HUES48 (cell line): ENCODE measurements around the gene FAM43A.

Source experiments
- H3K27ac ChIP-seq: one replicate; pipeline ENCODE4 v1.7.0; 2013; ENCODE audit warnings: low read depth, low read length, inconsistent platforms
- H3K27me3 ChIP-seq: 2 replicates; pipeline ENCODE4 v1.6.1; 2013; ENCODE audit warnings: mild to moderate bottlenecking, low read length; ENCODE audit not compliant: control insufficient read depth, insufficient read depth
- H3K36me3 ChIP-seq: 2 replicates; pipeline ENCODE4 v1.6.1; 2013; ENCODE audit warnings: low read length; ENCODE audit not compliant: control insufficient read depth, insufficient read depth
- H3K4me1 ChIP-seq: 2 replicates; pipeline ENCODE4 v1.6.1; 2013; ENCODE audit warnings: mild to moderate bottlenecking, low read length; ENCODE audit not compliant: control insufficient read depth, insufficient read depth
- H3K4me3 ChIP-seq: 2 replicates; pipeline ENCODE4 v1.5.1; 2013; ENCODE audit warnings: mild to moderate bottlenecking, low read depth, low read length
- H3K9ac ChIP-seq: 2 replicates; pipeline ENCODE4 v1.6.1; 2013; ENCODE audit warnings: mild to moderate bottlenecking, low read depth, low read length, moderate library complexity
- H3K9me3 ChIP-seq: 2 replicates; pipeline ENCODE4 v1.6.1; 2013; ENCODE audit warnings: low read length; ENCODE audit not compliant: control insufficient read depth, insufficient read depth

FAM43A gene

DNA sequence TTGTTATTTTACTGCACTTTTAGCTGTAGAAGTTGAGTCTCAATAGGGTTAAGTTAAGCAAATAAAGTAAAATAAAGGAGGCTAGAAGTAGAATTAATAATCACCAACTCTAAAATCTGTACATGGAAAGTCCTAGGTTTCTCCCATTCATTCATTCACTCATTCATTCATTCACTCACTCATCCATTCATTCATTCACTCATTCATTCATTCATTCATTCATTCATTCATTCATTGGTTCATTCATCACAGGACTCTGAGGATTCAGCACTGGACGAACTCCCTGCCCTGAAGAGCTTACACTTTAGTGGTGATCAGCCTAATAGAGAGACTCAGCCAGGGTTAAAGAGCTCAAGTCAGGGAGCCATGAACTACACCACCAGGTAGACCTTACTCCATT lies 9.2 kb upstream of the FAM43A start:
- Histone ChIP-seq H3K4me3 (no peak overlapping the region), H3K27ac (no peak overlapping the region), H3K4me1 (no peaks in the 10 kb centered on the region)

DNA sequence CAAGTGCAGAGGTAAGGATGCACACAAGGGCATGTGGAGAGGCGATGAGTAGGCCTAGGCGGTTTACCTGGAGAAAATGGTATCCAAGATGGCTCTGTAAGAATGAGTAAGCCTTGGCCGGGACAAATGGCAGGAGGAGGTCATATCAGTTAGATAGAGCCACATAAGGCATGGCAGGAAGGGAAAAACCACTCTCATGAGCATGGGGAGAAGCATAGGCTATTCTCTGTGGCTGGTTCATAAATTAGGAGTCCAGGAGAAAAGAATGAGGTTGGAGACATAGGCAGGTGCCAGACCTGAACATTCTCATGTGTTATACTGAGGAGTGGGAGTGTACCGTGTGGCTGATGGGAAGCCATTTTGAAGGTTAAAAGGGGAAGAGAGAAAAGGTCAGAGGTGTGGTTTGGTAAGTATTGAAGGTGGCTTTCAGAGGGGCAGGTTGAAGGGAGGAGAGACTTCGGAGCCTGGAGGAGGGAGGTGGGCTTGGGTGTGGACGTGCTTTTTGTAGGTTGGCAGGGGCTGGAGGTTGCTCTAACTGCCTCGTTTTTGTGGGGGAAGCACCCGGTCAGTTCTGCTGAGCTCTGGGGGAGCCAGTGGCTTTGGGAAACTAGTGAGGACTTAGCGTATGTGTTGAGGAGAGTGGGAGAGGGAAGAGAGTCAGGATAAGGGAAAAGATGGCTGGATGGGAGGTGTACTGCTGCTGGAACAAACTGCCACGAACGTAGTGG lies 4.6 kb upstream of the FAM43A start:
- Histone ChIP-seq H3K4me1 (0 out of 2 replicates have a peak, but pooled peaks cover 3% of the 10 kb centered on the region), H3K27ac (no peak overlapping the region), H3K4me3 (no peak overlapping the region), H3K27me3 (peaks cover 16% of the 10 kb centered on the region), H3K9me3 (no peaks in the 10 kb centered on the region), H3K36me3 (no peaks in the 10 kb centered on the region), H3K9ac (no peak overlapping the region)

More for the DNA sequence above, 9.2 kb upstream of the FAM43A start:
- no peaks in the 10 kb centered on the region for H3K9me3 ChIP-seq
- no peak overlapping the region for H3K9ac ChIP-seq
- no peaks in the 10 kb centered on the region; the same call in 1 of the 2 replicates for H3K27me3 ChIP-seq
- H3K36me3 ChIP-seq: no peaks in the 10 kb centered on the region

DNA sequence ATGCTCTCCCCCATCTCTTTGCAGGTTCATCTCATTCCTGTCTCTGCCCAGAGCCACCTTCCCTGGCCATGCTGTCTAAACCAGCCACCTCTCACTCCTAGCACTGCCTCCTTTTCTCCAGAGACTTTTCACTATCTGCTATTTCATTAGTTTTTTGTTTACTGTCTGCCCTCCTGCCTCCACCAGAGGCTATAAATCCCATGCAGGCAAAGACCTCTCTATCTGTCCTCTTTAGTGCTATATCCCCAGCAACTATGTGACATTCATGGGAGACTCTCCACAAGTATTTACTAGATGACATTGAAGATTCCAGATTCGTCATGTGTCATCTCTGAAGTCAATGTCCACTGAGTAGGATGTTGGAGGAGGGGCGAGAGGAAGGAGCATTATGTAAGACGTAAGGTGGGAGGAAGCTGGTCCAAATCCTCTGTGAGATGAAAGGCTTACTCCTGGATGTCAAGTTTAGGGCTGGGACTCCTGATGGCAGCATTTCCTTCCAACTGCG lies 3.4 kb upstream of the FAM43A start:
- no peak overlapping the region for H3K4me3 ChIP-seq
- H3K9me3 ChIP-seq: no peaks in the 10 kb centered on the region
- H3K27ac ChIP-seq: no peak overlapping the region
- H3K4me1 ChIP-seq: 0 out of 2 replicates have a peak, but pooled peaks cover 7% of the 10 kb centered on the region
- no peaks in the 10 kb centered on the region for H3K36me3 ChIP-seq
- H3K27me3 ChIP-seq: peaks cover 28% of the 10 kb centered on the region
- H3K9ac ChIP-seq: no peak overlapping the region

DNA sequence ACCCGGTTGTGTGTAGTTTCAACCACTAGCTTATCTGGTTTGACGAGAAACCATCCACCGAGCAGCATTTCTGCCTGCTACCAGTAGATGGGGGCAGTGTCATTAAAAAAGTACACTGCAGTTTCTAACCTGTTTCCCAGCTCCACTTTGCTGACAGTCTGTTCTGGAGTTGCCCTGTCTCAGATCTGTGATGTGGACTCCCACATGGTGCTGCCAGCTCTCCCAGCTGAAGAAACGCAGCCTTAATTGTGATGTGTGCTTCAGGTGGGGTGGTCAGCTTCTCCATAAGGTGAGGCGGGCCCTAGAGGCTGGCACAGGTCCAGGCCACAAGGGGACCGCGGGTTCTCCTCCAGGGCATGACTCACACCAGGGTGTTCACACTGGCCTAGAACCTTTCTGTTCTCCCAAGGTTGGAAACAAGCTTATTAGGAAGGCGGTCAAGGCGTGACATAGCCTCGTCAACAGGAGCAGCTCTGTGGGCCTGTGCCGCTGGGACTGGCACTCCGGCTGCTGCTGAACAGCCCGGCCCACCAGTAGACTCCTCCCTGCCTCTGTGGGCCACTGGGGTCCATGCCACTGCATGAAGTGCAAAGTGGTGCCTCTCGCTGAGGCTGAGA lies 2.9 kb upstream of the FAM43A start:
- Histone ChIP-seq H3K4me1 (0 out of 2 replicates have a peak, but pooled peaks cover 7% of the 10 kb centered on the region), H3K27me3 (peaks cover 32% of the 10 kb centered on the region), H3K4me3 (no peak overlapping the region), H3K9ac (no peak overlapping the region), H3K27ac (no peak overlapping the region), H3K9me3 (no peaks in the 10 kb centered on the region), H3K36me3 (no peaks in the 10 kb centered on the region)

DNA sequence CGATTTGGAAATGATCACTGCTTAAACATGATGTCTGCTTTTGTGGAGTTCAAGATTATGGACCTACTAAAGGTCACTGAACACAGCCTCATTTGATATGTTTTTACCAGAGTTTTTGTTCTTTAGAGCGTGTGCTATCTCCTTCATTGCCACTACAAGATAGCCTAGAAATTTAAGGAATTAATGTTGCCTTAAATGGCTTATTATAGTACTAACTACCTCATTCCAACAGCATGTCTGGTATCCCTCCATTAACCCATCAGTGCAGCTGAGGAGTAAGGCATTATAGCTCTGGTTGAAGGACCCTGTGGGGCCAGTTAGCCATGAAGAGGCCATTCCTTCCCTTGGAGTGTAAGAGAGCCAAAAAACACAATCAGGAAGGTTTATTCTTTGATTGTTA lies 2.3 kb upstream of the FAM43A start:
- H3K27me3 ChIP-seq: peaks cover 32% of the 10 kb centered on the region
- no peaks in the 10 kb centered on the region for H3K9me3 ChIP-seq
- H3K36me3 ChIP-seq: no peaks in the 10 kb centered on the region
- peaks cover 8% of the 10 kb centered on the region for H3K4me1 ChIP-seq
- no peak overlapping the region for H3K4me3 ChIP-seq
- H3K27ac ChIP-seq: no peak overlapping the region
- no peak overlapping the region for H3K9ac ChIP-seq

DNA sequence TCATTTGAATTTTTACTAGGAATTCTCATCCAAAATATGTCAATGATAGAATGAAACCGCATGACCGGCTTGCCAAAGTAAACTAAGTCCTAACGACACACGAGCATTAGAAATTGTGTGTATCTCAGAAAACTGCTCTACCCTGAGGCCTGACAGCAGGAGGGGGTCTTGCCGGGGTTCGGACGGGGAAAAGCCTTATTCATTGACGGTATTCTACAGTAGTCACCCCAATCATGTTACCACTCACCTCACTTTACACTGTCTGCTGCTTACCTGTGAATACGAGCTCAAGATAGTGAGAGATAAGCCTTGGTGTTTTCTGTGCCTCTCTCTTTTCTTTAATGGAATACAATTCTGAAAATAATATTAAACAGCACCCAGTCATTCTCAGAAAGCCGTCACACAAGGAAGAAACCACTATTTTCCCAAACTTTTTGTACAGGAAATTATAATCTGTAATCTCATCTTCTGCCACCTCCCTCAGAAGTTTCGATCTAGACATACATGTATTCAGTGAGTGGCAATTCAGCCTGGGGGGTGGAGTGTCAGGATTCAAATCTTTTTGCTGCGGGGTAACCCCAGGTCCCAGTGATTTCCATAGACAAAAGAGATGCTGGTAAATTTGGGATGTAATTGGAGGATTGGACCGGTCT lies 492 bp upstream of the FAM43A start:
- no peak overlapping the region for H3K27ac ChIP-seq
- H3K4me1 ChIP-seq: peaks cover 18% of the 10 kb centered on the region
- H3K9ac ChIP-seq: no peak overlapping the region

DNA sequence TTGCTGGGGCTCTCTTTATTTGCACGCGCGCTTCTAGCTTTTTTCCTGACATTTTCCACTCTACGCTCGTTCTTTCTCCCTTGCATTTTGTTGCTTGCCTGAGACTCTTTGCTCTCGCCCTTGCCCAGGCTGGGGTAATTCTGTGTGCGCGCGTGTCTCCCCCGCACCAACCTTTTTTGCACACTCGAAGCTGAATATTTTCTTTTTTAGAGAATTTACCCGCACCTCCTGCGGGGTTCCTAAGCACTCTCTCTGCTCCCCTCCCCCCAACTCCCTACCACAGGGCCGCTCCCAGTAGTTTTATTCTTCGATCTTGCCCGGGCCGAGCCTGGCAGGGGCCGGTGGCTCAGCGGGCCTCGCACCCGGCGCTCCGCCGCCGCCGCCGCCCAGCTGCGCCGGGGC lies 732 bp downstream of the FAM43A start:
- H3K9ac ChIP-seq: no peak overlapping the region
- H3K27me3 ChIP-seq: peaks cover 32% of the 10 kb centered on the region
- H3K4me1 ChIP-seq: peaks cover 18% of the 10 kb centered on the region

More for the DNA sequence above, 492 bp upstream of the FAM43A start:
- Histone ChIP-seq H3K9me3 (no peaks in the 10 kb centered on the region), H3K36me3 (no peaks in the 10 kb centered on the region), H3K4me3 (peak overlapping the region; percentile 61), H3K27me3 (peaks cover 32% of the 10 kb centered on the region)

DNA sequence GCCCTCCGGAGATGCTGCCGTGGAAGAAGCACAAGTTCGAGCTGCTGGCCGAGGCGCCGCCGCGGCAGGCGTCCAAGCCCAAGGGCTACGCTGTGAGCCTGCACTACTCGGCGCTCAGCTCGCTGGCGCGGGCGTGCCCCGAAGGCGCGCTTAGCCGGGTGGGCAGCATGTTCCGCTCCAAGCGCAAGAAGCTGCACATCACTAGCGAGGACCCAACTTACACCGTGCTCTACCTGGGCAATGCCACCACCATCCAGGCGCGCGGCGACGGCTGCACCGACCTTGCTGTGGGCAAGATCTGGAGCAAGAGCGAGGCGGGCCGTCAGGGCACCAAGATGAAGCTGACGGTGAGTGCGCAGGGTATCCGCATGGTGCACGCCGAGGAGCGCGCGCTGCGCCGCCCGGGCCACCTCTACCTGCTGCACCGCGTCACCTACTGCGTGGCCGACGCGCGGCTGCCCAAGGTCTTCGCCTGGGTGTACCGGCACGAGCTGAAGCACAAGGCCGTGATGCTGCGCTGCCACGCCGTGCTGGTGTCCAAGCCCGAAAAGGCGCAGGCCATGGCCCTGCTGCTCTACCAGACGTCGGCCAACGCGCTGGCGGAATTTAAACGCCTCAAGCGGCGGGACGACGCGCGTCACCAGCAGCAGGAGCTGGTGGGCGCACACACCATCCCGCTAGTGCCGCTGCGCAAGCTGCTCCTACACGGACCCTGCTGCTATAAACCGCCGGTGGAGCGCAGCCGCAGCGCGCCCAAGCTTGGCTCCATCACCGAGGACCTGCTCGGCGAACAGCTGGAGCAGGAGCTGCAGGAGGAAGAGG lies 1.3 kb downstream of the FAM43A start:
- Histone ChIP-seq H3K9me3 (no peaks in the 10 kb centered on the region), H3K27ac (peak overlapping the region; percentile 80), H3K9ac (peak overlapping the region; percentile 7; the same call in 1 of the 2 replicates), H3K4me3 (peak overlapping the region; percentile 61), H3K27me3 (peaks cover 32% of the 10 kb centered on the region), H3K4me1 (peaks cover 18% of the 10 kb centered on the region), H3K36me3 (no peaks in the 10 kb centered on the region)

More for the DNA sequence above, 732 bp downstream of the FAM43A start:
- H3K27ac ChIP-seq: no peak overlapping the region
- peak overlapping the region; percentile 61 for H3K4me3 ChIP-seq
- no peaks in the 10 kb centered on the region for H3K36me3 ChIP-seq
- H3K9me3 ChIP-seq: no peaks in the 10 kb centered on the region

DNA sequence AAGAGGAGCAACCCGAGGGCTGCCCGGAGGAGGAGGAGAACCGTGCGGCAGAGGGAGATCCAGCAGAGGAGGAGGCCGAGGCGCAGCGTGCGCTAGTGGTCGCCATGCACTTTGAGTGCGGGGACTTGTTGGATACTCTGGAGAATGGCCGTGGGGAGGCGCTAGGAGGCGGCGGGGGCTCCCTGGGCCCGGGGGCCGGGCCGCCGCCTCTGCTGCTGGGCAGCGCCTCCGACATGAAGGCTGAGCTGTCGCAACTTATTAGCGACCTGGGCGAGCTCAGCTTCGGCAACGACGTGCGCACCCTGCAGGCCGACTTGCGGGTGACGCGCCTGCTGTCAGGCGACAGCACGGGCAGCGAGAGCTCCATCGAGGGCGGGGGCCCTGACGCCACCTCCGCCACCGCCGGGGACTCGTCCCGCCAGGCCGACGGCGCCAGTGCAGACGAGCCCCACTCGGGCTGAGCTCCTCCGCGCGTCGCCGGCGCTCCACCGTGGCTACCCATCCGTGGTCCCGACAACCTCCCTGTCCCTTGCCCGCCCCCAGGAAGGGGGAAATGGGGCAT lies 2.0 kb downstream of the FAM43A start:
- H3K4me3 ChIP-seq: peak overlapping the region; percentile 61
- H3K36me3 ChIP-seq: no peaks in the 10 kb centered on the region
- peak overlapping the region; percentile 80 for H3K27ac ChIP-seq
- peaks cover 32% of the 10 kb centered on the region for H3K27me3 ChIP-seq
- peaks cover 18% of the 10 kb centered on the region for H3K4me1 ChIP-seq
- H3K9me3 ChIP-seq: no peaks in the 10 kb centered on the region
- H3K9ac ChIP-seq: peak overlapping the region; percentile 33

DNA sequence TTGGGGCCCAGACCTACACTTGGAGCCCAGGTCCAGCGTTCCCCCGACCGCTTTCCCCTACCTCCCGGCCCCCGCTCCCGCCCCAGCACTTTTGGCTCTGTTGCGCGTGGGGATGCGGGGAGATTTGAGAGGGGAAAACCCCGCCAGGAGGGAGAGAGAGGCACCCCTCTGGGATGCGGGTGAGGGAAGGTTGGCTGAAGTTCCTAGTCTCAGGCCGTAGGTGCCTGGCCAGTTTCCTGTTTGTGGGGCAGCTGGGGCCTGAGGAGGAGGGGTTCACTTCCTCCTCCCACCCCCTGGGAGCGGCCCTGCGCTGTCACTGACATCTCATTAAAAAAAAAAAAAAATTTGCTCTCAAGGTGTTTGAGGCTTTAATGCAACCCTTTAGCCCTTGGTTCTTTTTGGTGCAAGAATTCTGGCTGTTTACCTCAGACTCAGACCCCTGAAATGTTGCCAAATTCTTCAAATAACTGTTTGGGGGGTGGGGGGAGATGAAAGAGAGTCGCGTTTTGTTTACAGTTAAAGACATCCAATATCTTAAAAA lies 2.6 kb downstream of the FAM43A start:
- H3K4me1 ChIP-seq: peaks cover 18% of the 10 kb centered on the region
- peaks cover 32% of the 10 kb centered on the region for H3K27me3 ChIP-seq
- peak overlapping the region; percentile 33; the same call in 1 of the 2 replicates for H3K9ac ChIP-seq

More for the DNA sequence above, 2.6 kb downstream of the FAM43A start:
- Histone ChIP-seq H3K36me3 (no peaks in the 10 kb centered on the region), H3K4me3 (peak overlapping the region; percentile 61), H3K9me3 (no peaks in the 10 kb centered on the region), H3K27ac (peak overlapping the region; percentile 80)
